ENCODE results near the gene SPRR2G. TPM values are rescaled to one million over a fixed set of nuclear protein-coding genes. Genes with fewer than 3 reads are reported as not detected.
"Not testable (repeated sequence)": the region's sequence is repeated elsewhere in the genome, so short reads cannot be mapped to it uniquely, and the experiment has no call there.

The SPRR2G gene

DNA sequence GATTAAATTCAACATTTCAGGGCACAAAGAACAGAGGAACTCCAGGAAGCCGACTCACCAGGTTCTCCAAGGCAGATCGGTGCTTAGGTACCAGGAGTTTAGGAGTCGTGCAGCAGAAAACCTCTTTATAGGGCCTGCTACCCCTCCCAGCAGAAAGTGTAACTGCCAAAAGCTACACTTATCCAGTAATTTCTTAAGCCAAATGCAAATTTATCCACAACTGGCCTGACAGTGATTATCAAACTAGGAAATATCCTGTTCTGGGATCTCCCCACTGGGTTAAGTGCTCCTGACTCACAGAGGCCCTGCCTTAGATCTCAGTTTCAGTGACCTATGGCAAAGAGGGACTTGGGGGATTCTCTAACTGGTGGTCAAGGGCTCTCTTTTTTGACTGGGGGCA, 37.3 kb downstream of the SPRR2G start, which contains the start of gene SPRR2F:
Gene SPRR2F (minus strand): TSS at position 101 of the 400 bp plus-strand sequence. CDS start 783 bp downstream, outside the sequence.
- no peak for DNase-seq
- H3K4me1 ChIP-seq (ENCODE audit: control insufficient read depth, insufficient read depth, low read depth, low read length): no peaks in the 10 kb centered on the region
- H3K4me2 ChIP-seq (ENCODE audit: low read length, poor library complexity, severe bottlenecking): no peak within 1 kb of the TSS
- no peak within 1 kb of the TSS for H3K4ac ChIP-seq (ENCODE audit: low read depth in 1 of 2, low read length in 2 of 2)
- H3K27me3 ChIP-seq (ENCODE audit: control insufficient read depth in 1 of 2, insufficient read depth in 1 of 2, low read length in 2 of 2): no peaks in the 10 kb centered on the region
- WGBS: 72% methylated on average over 3 of the region's 3 CpGs
- H2AK5ac ChIP-seq (ENCODE audit: low read length, severe bottlenecking): no peak within 1 kb of the TSS
- H3K23ac ChIP-seq (ENCODE audit: low read length in 2 of 2): no peak within 1 kb of the TSS
- no peak within 1 kb of the TSS for H2BK15ac ChIP-seq (ENCODE audit: low read depth, poor library complexity, severe bottlenecking)
- no peak within 1 kb of the TSS for H2BK12ac ChIP-seq (ENCODE audit: low read length in 2 of 2)
- H3K36me3 ChIP-seq (ENCODE audit: control insufficient read depth in 1 of 2, insufficient read depth in 2 of 2, low read depth in 1 of 2, low read length in 2 of 2): no peaks in the 10 kb centered on the region
- no peak within 1 kb of the TSS for H3K9ac ChIP-seq (ENCODE audit: low read length)
- no peaks in the 10 kb centered on the region for H3K79me1 ChIP-seq (replicated peaks; ENCODE audit: low read length, poor library complexity, severe bottlenecking)
- H2AFZ ChIP-seq (ENCODE audit: low read depth, low read length): no peak within 1 kb of the TSS
- H2BK120ac ChIP-seq (ENCODE audit: low read depth, low read length): no peak within 1 kb of the TSS
- H3K14ac ChIP-seq (ENCODE audit: low read length in 2 of 2): no peak within 1 kb of the TSS
- no peak within 1 kb of the TSS for H2BK5ac ChIP-seq (ENCODE audit: low read depth, low read length, poor library complexity, severe bottlenecking)
- H3K4me3 ChIP-seq (ENCODE audit: insufficient read depth in 1 of 2, low read depth in 1 of 2, low read length in 2 of 2): no peak within 1 kb of the TSS
- no peak within 1 kb of the TSS for H4K91ac ChIP-seq (ENCODE audit: low read length)
- H3K18ac ChIP-seq (ENCODE audit: low read depth in 1 of 2, low read length in 2 of 2): no peak within 1 kb of the TSS
- H3K9me3 ChIP-seq (ENCODE audit: control insufficient read depth, low read length): no peaks in the 10 kb centered on the region
- no peak within 1 kb of the TSS for H4K8ac ChIP-seq (ENCODE audit: low read length)
- H3K27ac ChIP-seq (ENCODE audit: low read length, poor library complexity, severe bottlenecking): no peak within 1 kb of the TSS

- not testable (repeated sequence) for H3K18ac ChIP-seq (ENCODE audit: low read depth in 1 of 2, low read length in 2 of 2); H3K9ac ChIP-seq (ENCODE audit: low read length); DNase-seq; H3K14ac ChIP-seq (ENCODE audit: low read length in 2 of 2); H2BK5ac ChIP-seq (ENCODE audit: low read depth, low read length, poor library complexity, severe bottlenecking); H3K4ac ChIP-seq (ENCODE audit: low read depth in 1 of 2, low read length in 2 of 2); H3K27ac ChIP-seq (ENCODE audit: low read length, poor library complexity, severe bottlenecking); H3K4me1 ChIP-seq (ENCODE audit: control insufficient read depth, insufficient read depth, low read depth, low read length); H4K8ac ChIP-seq (ENCODE audit: low read length); H2BK120ac ChIP-seq (ENCODE audit: low read depth, low read length); H3K23ac ChIP-seq (ENCODE audit: low read length in 2 of 2); H3K4me3 ChIP-seq (ENCODE audit: insufficient read depth in 1 of 2, low read depth in 1 of 2, low read length in 2 of 2); H3K9me3 ChIP-seq (ENCODE audit: control insufficient read depth, low read length); H3K27me3 ChIP-seq (ENCODE audit: control insufficient read depth in 1 of 2, insufficient read depth in 1 of 2, low read length in 2 of 2); H2BK15ac ChIP-seq (ENCODE audit: low read depth, poor library complexity, severe bottlenecking); H3K36me3 ChIP-seq (ENCODE audit: control insufficient read depth in 1 of 2, insufficient read depth in 2 of 2, low read depth in 1 of 2, low read length in 2 of 2); H3K4me2 ChIP-seq (ENCODE audit: low read length, poor library complexity, severe bottlenecking); H2BK12ac ChIP-seq (ENCODE audit: low read length in 2 of 2); H2AFZ ChIP-seq (ENCODE audit: low read depth, low read length); H3K79me1 ChIP-seq (replicated peaks; ENCODE audit: low read length, poor library complexity, severe bottlenecking); H4K91ac ChIP-seq (ENCODE audit: low read length); H2AK5ac ChIP-seq (ENCODE audit: low read length, severe bottlenecking)
- 55% methylated on average over 5 of the region's 5 CpGs for WGBS
Measured at GRCh38 chr1:153112454-153112853, 38.2 kb downstream of the SPRR2G start.

DNA sequence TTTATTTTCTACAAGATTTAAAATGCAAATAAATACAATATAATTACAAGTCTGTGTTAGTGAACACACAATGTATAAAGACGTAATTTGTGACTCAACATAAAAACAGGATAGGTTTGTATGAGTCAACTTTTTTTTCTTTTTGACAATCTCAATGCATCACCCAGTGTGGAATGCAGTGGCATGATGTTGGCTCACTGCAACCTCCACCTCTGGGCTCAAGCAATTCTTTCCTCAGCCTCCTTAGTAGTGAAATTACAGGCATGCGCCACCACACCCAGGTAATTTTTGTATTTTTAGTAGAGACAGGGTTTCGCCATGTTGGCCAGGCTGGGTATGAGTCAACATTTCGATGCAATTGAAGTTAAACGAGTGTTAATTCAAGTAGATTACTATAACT, 50.4 kb downstream of the SPRR2G start:
- no peak overlapping the region for H3K18ac ChIP-seq (ENCODE audit: low read depth in 1 of 2, low read length in 2 of 2)
- H3K23ac ChIP-seq (ENCODE audit: low read length in 2 of 2): no peak overlapping the region
- H2AK5ac ChIP-seq (ENCODE audit: low read length, severe bottlenecking): no peak overlapping the region
- no peak overlapping the region for H3K4me2 ChIP-seq (ENCODE audit: low read length, poor library complexity, severe bottlenecking)
- H3K9me3 ChIP-seq (ENCODE audit: control insufficient read depth, low read length): peaks cover 4% of the 10 kb centered on the region
- H4K91ac ChIP-seq (ENCODE audit: low read length): no peak overlapping the region
- H2BK12ac ChIP-seq (ENCODE audit: low read length in 2 of 2): no peak overlapping the region
- H3K4ac ChIP-seq (ENCODE audit: low read depth in 1 of 2, low read length in 2 of 2): no peak overlapping the region
- H3K4me3 ChIP-seq (ENCODE audit: insufficient read depth in 1 of 2, low read depth in 1 of 2, low read length in 2 of 2): no peak overlapping the region
- no peak overlapping the region for H3K14ac ChIP-seq (ENCODE audit: low read length in 2 of 2)
- no peak for DNase-seq
- H2BK120ac ChIP-seq (ENCODE audit: low read depth, low read length): no peak overlapping the region
- H4K8ac ChIP-seq (ENCODE audit: low read length): no peak overlapping the region
- no peak overlapping the region for H3K9ac ChIP-seq (ENCODE audit: low read length)
- H3K36me3 ChIP-seq (ENCODE audit: control insufficient read depth in 1 of 2, insufficient read depth in 2 of 2, low read depth in 1 of 2, low read length in 2 of 2): no peaks in the 10 kb centered on the region
- no peak overlapping the region for H3K27ac ChIP-seq (ENCODE audit: low read length, poor library complexity, severe bottlenecking)
- H2BK5ac ChIP-seq (ENCODE audit: low read depth, low read length, poor library complexity, severe bottlenecking): no peak overlapping the region
- no peaks in the 10 kb centered on the region for H3K27me3 ChIP-seq (ENCODE audit: control insufficient read depth in 1 of 2, insufficient read depth in 1 of 2, low read length in 2 of 2)
- 77% methylated on average over 3 of the region's 5 CpGs for WGBS
- no peaks in the 10 kb centered on the region for H3K4me1 ChIP-seq (ENCODE audit: control insufficient read depth, insufficient read depth, low read depth, low read length)
- H3K79me1 ChIP-seq (replicated peaks; ENCODE audit: low read length, poor library complexity, severe bottlenecking): no peaks in the 10 kb centered on the region
- H2BK15ac ChIP-seq (ENCODE audit: low read depth, poor library complexity, severe bottlenecking): no peak overlapping the region
- no peak overlapping the region for H2AFZ ChIP-seq (ENCODE audit: low read depth, low read length)

Small RNA genes within 50 kb of the gene (small RNA-seq; reads per million reads assigned to genes)
- gene SPRR2C (ENCODE audit: low read depth): not detected

Data from mesenchymal stem cell (in vitro differentiated cells and primary cell).